ENCODE measurements around the gene C19orf67. TPM values are rescaled to one million over a fixed set of nuclear protein-coding genes. Genes with fewer than 3 reads are reported as not detected.

The C19orf67 gene
- total RNA-seq, 6 experiments from 2014 or later = not detected

DNA sequence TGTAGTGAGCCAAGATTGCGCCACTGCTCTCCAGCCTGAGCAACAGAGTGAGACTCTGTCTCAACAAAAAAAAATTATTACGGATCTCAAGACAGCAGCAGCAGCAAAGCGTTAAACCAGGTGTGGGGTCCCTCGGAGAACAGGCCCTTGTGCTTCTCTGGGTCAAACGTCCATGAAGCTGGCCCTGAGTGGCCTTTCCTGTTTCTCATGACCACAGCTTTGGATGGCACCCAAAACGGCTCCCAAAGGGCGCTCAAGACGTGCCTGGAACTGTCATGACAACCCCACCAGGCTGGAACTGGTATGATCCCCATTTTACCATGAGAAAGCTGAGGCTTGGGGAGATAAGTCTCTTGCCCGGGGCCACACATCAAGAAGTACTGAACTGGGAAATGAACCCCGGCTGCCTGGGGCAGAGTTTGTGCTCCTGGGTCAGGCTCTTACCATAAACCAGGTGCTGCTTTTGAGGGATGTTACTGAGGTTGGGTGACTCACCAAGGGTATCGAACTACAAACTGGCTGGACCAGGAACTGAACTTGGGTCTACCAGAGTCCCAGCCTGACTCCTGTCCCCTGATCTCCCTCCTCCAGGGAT lies 16.6 kb upstream of the C19orf67 start:
- H3K4me3 Mint-ChIP-seq = no peak overlapping the region
- H3K4me1 Mint-ChIP-seq (ENCODE audit: low read depth) = no peaks in the 10 kb centered on the region
- TF ChIP-seq, protein P1, sequence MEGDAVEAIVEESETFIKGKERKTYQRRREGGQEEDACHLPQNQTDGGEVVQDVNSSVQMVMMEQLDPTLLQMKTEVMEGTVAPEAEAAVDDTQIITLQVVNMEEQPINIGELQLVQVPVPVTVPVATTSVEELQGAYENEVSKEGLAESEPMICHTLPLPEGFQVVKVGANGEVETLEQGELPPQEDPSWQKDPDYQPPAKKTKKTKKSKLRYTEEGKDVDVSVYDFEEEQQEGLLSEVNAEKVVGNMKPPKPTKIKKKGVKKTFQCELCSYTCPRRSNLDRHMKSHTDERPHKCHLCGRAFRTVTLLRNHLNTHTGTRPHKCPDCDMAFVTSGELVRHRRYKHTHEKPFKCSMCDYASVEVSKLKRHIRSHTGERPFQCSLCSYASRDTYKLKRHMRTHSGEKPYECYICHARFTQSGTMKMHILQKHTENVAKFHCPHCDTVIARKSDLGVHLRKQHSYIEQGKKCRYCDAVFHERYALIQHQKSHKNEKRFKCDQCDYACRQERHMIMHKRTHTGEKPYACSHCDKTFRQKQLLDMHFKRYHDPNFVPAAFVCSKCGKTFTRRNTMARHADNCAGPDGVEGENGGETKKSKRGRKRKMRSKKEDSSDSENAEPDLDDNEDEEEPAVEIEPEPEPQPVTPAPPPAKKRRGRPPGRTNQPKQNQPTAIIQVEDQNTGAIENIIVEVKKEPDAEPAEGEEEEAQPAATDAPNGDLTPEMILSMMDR (IDR thresholded peaks at IDR 0.05) = no peak

DNA sequence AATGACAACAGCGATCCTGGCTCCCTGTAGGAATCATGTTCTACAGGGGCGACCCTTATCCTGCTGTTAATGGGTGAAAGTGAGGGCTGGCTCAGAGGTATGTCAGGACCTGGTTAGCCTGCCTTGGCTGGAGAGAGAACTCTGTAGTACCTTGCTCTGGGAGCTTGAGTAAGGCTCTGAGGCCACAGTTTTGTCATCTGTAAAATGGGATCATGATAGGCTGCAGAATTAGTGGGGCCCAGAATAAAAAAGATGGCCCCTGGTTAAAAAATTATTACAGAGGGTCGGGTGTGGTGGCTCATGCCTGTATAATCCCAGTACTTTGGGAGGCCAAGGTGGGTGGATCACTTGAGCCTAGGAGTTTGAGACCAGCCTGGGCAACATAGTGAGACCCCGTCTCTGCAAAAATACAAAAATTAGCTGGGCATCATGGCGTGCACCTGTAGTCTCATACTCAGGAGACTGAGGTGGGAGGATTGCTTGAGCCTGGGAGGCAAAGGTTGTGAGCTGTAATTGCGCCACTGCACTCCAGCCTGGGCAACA lies 15.5 kb upstream of the C19orf67 start:
- Mint-ChIP-seq H3K4me1 (ENCODE audit: low read depth) (no peaks in the 10 kb centered on the region), H3K27ac (no peak overlapping the region), H3K36me3 (ENCODE audit: low read depth) (peaks cover 15% of the 10 kb centered on the region; the same call in 1 of the 2 replicates), H3K27me3 (ENCODE audit: insufficient read depth) (no peaks in the 10 kb centered on the region; the same call in 1 of the 2 replicates), H3K9me3 (no peaks in the 10 kb centered on the region), H3K4me3 (no peak overlapping the region)
- TF ChIP-seq, protein P1 (IDR thresholded peaks at IDR 0.05) = no peak
- DNase-seq = no peak

More for the DNA sequence above, 16.6 kb upstream of the C19orf67 start:
- Mint-ChIP-seq H3K36me3 (ENCODE audit: low read depth) (peaks cover 9% of the 10 kb centered on the region; the same call in 1 of the 2 replicates), H3K9me3 (no peaks in the 10 kb centered on the region), H3K27ac (no peak overlapping the region), H3K27me3 (ENCODE audit: insufficient read depth) (no peaks in the 10 kb centered on the region; the same call in 1 of the 2 replicates)
- no peak for DNase-seq

DNA sequence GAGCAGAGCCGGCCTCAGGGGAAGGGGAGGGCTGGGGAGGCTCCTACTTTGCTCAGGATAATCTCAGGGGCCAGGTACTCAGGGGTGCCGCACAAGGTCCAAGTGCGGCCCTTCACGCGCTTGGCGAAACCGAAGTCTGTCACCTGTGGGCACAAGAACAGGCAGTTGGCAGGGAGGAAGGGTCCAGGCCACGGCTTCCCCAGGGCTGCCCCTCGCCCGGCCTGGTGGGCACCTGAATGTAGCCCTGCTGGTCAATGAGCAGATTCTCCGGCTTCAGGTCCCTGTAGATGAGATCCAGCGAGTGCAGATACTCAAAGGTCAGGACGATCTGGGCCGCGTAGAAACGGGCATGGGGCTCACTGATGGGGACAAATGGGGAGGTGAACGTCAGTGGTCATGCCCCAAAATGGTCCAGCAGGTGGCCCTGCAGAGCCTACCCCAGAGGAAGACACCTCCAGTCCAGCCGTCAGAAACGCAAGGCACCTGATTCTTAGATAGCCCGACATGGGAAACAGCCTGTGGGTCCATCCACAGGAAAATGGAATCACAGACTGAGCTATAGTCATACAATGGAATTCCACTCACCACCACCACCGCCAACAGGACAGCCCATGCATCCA lies 12.1 kb upstream of the C19orf67 start:
- no peak overlapping the region for H3K27ac Mint-ChIP-seq
- peaks cover 20% of the 10 kb centered on the region for H3K9me3 Mint-ChIP-seq
- TF ChIP-seq, protein P1 (IDR thresholded peaks at IDR 0.05) = peak; percentile 42
- no peak for DNase-seq
- peaks cover 2% of the 10 kb centered on the region; the same call in 1 of the 2 replicates for H3K27me3 Mint-ChIP-seq (ENCODE audit: insufficient read depth)
- H3K36me3 Mint-ChIP-seq (ENCODE audit: low read depth) = peaks cover 34% of the 10 kb centered on the region
- no peaks in the 10 kb centered on the region for H3K4me1 Mint-ChIP-seq (ENCODE audit: low read depth)
- H3K4me3 Mint-ChIP-seq = no peak overlapping the region

DNA sequence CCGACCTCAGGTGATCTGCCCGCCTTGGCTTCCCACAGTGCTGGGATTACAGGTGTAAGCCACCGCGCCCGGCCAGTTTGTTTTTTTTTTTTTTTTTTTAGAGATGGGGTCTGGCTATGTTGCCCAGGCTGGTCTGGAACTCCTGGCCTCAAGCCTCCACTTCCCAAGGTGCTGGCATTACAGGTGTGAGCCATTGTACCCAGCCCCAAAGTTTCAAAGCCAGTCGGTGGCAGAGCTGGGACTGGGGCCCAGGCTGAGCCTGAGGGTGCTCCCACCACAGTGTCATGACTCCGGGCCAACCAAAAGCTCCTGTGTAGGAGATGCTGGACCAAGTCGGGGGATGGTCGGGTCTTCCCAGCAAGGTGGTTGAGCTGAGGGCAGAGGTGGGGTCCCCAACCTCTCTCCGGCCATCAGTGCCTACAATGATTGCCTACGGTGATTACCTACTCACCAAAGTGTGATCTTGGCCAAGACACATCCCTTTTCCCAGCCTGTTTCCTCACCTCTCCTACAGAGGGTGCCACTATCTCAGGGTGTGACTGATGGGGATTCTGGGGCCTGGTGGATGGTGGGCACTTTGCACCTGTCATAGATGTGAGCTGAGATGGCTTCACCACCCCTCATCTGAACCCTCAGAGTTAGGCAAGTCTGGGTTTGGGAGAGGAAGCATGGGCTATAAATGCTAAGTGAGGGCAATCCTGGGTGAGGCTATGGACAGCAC lies 10.8 kb upstream of the C19orf67 start:
- H3K36me3 Mint-ChIP-seq (ENCODE audit: low read depth) = peaks cover 34% of the 10 kb centered on the region
- TF ChIP-seq, protein P1 (IDR thresholded peaks at IDR 0.05) = no peak
- H3K9me3 Mint-ChIP-seq = peaks cover 20% of the 10 kb centered on the region
- peaks cover 4% of the 10 kb centered on the region for H3K27me3 Mint-ChIP-seq (ENCODE audit: insufficient read depth)
- DNase-seq = no peak
- no peak overlapping the region for H3K27ac Mint-ChIP-seq
- H3K4me1 Mint-ChIP-seq (ENCODE audit: low read depth) = peaks cover 7% of the 10 kb centered on the region
- H3K4me3 Mint-ChIP-seq = no peak overlapping the region

DNA sequence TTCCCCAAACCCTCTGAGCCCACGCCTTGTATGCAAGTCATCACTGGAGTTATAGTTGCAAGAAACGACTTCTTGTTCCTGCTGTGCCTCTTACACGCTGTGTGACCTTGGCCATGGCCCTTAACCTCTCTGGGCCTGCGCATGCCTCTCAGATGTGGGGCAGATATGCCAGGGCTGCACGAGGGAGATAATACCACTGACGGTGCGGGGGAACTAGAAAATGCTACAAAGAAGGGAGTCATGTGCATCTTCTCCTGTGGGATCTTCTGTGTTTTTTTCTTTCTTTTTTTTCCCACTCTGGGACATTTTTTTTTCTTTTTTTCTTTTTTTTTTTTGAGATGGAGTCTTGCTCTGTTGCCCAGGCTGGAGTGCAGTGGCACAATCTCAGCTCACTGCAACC lies 9.3 kb upstream of the C19orf67 start:
- Mint-ChIP-seq H3K4me1 (ENCODE audit: low read depth) (peaks cover 10% of the 10 kb centered on the region), H3K36me3 (ENCODE audit: low read depth) (peaks cover 30% of the 10 kb centered on the region), H3K9me3 (peaks cover 20% of the 10 kb centered on the region), H3K27me3 (ENCODE audit: insufficient read depth) (peaks cover 5% of the 10 kb centered on the region), H3K4me3 (no peak overlapping the region), H3K27ac (no peak overlapping the region)
- DNase-seq = no peak
- TF ChIP-seq, protein P1 (IDR thresholded peaks at IDR 0.05) = no peak

Measured in HFFc6 (cell line).